Activated gamma-delta T cell treated with anti-CD3 and anti-CD28 coated beads, Interleukin-2, amount 50 U/mL, for 16 hours (primary cell): Measurements from ENCODE around the gene DBF4.
"Not testable (repeated sequence)": the region's sequence is repeated elsewhere in the genome, so short reads cannot be mapped to it uniquely, and the experiment has no call there.

Experiments
- DNase-seq: peaks from one replicate; pipeline ENCODE4 v3.0.0-alpha.2; 2020; ENCODE audit warnings: low read depth

DBF4 gene

GRCh38 chr7:87876040-87876868, at the start of gene DBF4, which contains the start of gene SLC25A40:
Gene DBF4 (plus strand): TSS chr7:87876493. CDS start chr7:87876733, 240 bp downstream.
Gene SLC25A40 (minus strand): TSS chr7:87876360. CDS start chr7:87858727, 17,633 bp downstream.
- DNase-seq: peak; percentile 94

GRCh38 chr7:87828383-87828782, 47.9 kb upstream of the DBF4 start:
- DNase-seq: not testable (repeated sequence)

GRCh38 chr7:87831097-87831496, 45.2 kb upstream of the DBF4 start:
- DNase-seq: no peak

GRCh38 chr7:87833130-87833529, 43.2 kb upstream of the DBF4 start:
- no peak for DNase-seq

GRCh38 chr7:87837597-87837996, 38.7 kb upstream of the DBF4 start:
- no peak for DNase-seq

- no peak for DNase-seq
Measured at GRCh38 chr7:87850836-87851593, 25.3 kb upstream of the DBF4 start.

GRCh38 chr7:87852306-87852705, 24.0 kb upstream of the DBF4 start:
- no peak for DNase-seq

- no peak for DNase-seq
Measured at GRCh38 chr7:87853237-87853864, 22.9 kb upstream of the DBF4 start.

- no peak for DNase-seq
Measured at GRCh38 chr7:87858417-87859100, 17.7 kb upstream of the DBF4 start.

GRCh38 chr7:87866089-87866488, 10.2 kb upstream of the DBF4 start:
- no peak for DNase-seq

GRCh38 chr7:87866533-87866932, 9.8 kb upstream of the DBF4 start:
- not testable (repeated sequence) for DNase-seq

GRCh38 chr7:87870471-87870870, 5.8 kb upstream of the DBF4 start:
- no peak for DNase-seq

GRCh38 chr7:87872346-87872745, 3.9 kb upstream of the DBF4 start:
- DNase-seq: no peak

- not testable (repeated sequence) for DNase-seq
Measured at GRCh38 chr7:87873328-87873727, 3.0 kb upstream of the DBF4 start.

- no peak for DNase-seq
Measured at GRCh38 chr7:87874066-87874465, 2.2 kb upstream of the DBF4 start.

GRCh38 chr7:87875151-87876039, 898 bp upstream of the DBF4 start:
- no peak for DNase-seq

- DNase-seq: peak; percentile 7
Measured at GRCh38 chr7:87876869-87877234, 559 bp downstream of the DBF4 start.

- DNase-seq: no peak
Measured at GRCh38 chr7:87877366-87878040, 1.2 kb downstream of the DBF4 start.

- DNase-seq: no peak
Measured at GRCh38 chr7:87878208-87878735, 2.0 kb downstream of the DBF4 start.
